Endodermal cell (in vitro differentiated cells): ENCODE results near the gene IL25. TPM values are rescaled to one million over a fixed set of nuclear protein-coding genes. Genes with fewer than 3 reads are reported as not detected.

ENCODE experiments used
- DNase-seq: peaks from one replicate; pipeline ENCODE4 v3.0.0-alpha.2; 2017
- H3K27ac ChIP-seq: 2 replicates; pipeline ENCODE4 v1.5.1; 2013; ENCODE audit warnings: mild to moderate bottlenecking, low read depth, low read length, moderate library complexity
- H3K27me3 ChIP-seq: 2 replicates; pipeline ENCODE4 v1.6.1; 2013; ENCODE audit warnings: mild to moderate bottlenecking, low read length, moderate library complexity; ENCODE audit not compliant: insufficient read depth, control insufficient read depth, poor library complexity, severe bottlenecking
- H3K36me3 ChIP-seq: 2 replicates; pipeline ENCODE4 v1.7.0; 2013; ENCODE audit warnings: mild to moderate bottlenecking, low read length, moderate library complexity; ENCODE audit not compliant: control insufficient read depth, insufficient read depth
- H3K4me1 ChIP-seq: one replicate; pipeline ENCODE4 v1.7.0; 2013; ENCODE audit warnings: low read length; ENCODE audit not compliant: control insufficient read depth, insufficient read depth
- H3K4me3 ChIP-seq: 2 replicates; pipeline ENCODE4 v1.5.1; 2013; ENCODE audit warnings: mild to moderate bottlenecking, low read length, moderate library complexity
- H3K9ac ChIP-seq: 2 replicates; pipeline ENCODE4 v1.6.1; 2013; ENCODE audit warnings: mild to moderate bottlenecking, low read length, moderate library complexity; ENCODE audit not compliant: poor library complexity, severe bottlenecking; ENCODE audit errors: extremely low read depth
- H3K9me3 ChIP-seq: 2 replicates; pipeline ENCODE4 v1.6.1; 2013; ENCODE audit warnings: mild to moderate bottlenecking, low read length, moderate library complexity; ENCODE audit not compliant: control insufficient read depth
- H3K27ac Mint-ChIP-seq: 2 replicates; pipeline ENCODE4 v1.8.0; 2020; ENCODE audit warnings: mixed read lengths
- H3K27me3 Mint-ChIP-seq: 2 replicates; pipeline ENCODE4 v1.8.0; 2021; ENCODE audit warnings: mild to moderate bottlenecking, mixed read lengths; ENCODE audit not compliant: insufficient read depth
- H3K36me3 Mint-ChIP-seq: 2 replicates; pipeline ENCODE4 v1.8.0; 2020; ENCODE audit warnings: low read depth, mixed read lengths
- H3K4me1 Mint-ChIP-seq: 2 replicates; pipeline ENCODE4 v1.8.0; 2020; ENCODE audit warnings: mixed read lengths
- H3K4me3 Mint-ChIP-seq: 2 replicates; pipeline ENCODE4 v1.8.0; 2020; ENCODE audit warnings: mild to moderate bottlenecking, moderate library complexity, mixed read lengths
- H3K9me3 Mint-ChIP-seq: 2 replicates; pipeline ENCODE4 v1.8.0; 2020; ENCODE audit warnings: mild to moderate bottlenecking, mixed read lengths
- WGBS, 2 experiments: methylation state at CpG; one replicate each; pipeline versions ENCODE4 v1.1.5 to v1.1.7; 2013; ENCODE audit warnings: missing lambda C conversion rate in 2 of 2, mixed read lengths in 1 of 2; ENCODE audit not compliant: insufficient coverage in 1 of 2, insufficient read length in 1 of 2; 5-methylcytosine and 5-hydroxymethylcytosine counted together
- total RNA-seq, 2 donors: library from RNA; stranded (reverse); fragmentation: NEBNext Ultra II Directional in 1 of 2; extraction: Animal tissue kit (Norgen Biotek cat#: 25700) in 1 of 2; gene quantifications; 2 replicates in 1 of 2; 3 replicates in 1 of 2; pipeline ENCODE4 v1.2.1, GENCODE V29; 2021
- TF ChIP-seq, protein P1 (sequence below): fragments of 200-600 bp; sonication (generic); conservative IDR thresholded peaks from 2 replicates; pipeline ENCODE4 v1.5.0; 2021; ENCODE audit warnings: antibody characterized with exemption, mild to moderate bottlenecking

The IL25 gene
- total RNA-seq, 2 donors from 2014 or later = not detected

DNA sequence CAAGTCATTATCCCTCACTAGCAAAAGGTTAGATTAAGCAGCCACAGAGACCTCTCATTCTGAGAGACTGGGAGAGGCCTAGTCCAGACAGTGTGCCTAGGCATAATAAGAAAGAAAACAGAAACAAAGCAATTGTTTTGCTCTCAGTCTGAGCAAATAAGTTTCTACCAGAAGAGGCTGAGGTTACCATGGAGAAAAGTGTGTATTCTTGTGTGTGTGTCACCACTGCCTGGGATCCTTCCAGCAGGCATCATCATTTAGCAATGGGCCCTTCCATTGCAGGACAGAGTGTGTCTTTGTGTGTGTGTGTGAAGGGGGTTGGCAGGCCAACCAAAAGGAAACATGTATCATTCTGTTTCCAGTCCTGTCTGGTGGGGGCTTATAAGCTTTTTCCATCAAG lies 11.3 kb upstream of the IL25 start:
- Histone ChIP-seq H3K27me3 (no peaks in the 10 kb centered on the region), H3K4me1 (peaks cover 5% of the 10 kb centered on the region), H3K9ac (no peak overlapping the region), H3K9me3 (no peaks in the 10 kb centered on the region), H3K36me3 (peaks cover 56% of the 10 kb centered on the region), H3K27ac (no peak overlapping the region), H3K4me3 (peak overlapping the region; percentile 36)
- H3K27me3 Mint-ChIP-seq = no peaks in the 10 kb centered on the region
- peaks cover 29% of the 10 kb centered on the region for H3K4me1 Mint-ChIP-seq
- peaks cover 41% of the 10 kb centered on the region for H3K36me3 Mint-ChIP-seq
- H3K4me3 Mint-ChIP-seq = no peak overlapping the region
- TF ChIP-seq, protein P1, sequence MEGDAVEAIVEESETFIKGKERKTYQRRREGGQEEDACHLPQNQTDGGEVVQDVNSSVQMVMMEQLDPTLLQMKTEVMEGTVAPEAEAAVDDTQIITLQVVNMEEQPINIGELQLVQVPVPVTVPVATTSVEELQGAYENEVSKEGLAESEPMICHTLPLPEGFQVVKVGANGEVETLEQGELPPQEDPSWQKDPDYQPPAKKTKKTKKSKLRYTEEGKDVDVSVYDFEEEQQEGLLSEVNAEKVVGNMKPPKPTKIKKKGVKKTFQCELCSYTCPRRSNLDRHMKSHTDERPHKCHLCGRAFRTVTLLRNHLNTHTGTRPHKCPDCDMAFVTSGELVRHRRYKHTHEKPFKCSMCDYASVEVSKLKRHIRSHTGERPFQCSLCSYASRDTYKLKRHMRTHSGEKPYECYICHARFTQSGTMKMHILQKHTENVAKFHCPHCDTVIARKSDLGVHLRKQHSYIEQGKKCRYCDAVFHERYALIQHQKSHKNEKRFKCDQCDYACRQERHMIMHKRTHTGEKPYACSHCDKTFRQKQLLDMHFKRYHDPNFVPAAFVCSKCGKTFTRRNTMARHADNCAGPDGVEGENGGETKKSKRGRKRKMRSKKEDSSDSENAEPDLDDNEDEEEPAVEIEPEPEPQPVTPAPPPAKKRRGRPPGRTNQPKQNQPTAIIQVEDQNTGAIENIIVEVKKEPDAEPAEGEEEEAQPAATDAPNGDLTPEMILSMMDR = no peak
- no peaks in the 10 kb centered on the region for H3K9me3 Mint-ChIP-seq
- H3K27ac Mint-ChIP-seq = no peak overlapping the region
- DNase-seq = peak; percentile 8

DNA sequence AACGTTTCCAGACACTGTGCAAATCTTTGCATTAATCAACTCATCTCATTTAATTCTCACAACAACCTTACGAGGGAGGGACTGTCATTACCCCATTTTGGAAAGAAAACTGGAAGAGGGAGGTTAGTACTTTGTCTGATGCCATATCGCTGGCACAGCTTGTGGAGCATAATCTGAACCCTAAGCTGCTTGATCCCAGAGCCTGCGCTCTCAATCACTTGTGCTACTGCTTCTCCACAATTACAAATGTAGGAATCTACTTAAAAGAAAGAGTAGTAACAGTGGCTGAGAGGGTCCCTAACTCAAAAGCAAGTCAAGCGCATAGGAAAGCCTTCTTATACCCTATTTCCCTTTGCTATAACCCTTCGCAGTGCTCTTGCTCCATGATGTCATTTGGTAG lies 10.8 kb upstream of the IL25 start:
- peaks cover 5% of the 10 kb centered on the region for H3K4me1 ChIP-seq
- H3K27ac ChIP-seq = no peak overlapping the region
- H3K9me3 ChIP-seq = no peaks in the 10 kb centered on the region
- TF ChIP-seq, protein P1 = no peak
- Mint-ChIP-seq H3K27me3 (no peaks in the 10 kb centered on the region), H3K4me1 (peaks cover 31% of the 10 kb centered on the region), H3K4me3 (no peak overlapping the region), H3K36me3 (peaks cover 41% of the 10 kb centered on the region), H3K27ac (no peak overlapping the region), H3K9me3 (no peaks in the 10 kb centered on the region)
- no peaks in the 10 kb centered on the region for H3K27me3 ChIP-seq
- WGBS, 2 experiments = 95% methylated on average over 5 to 6 of the region's 6 CpGs
- no peak overlapping the region for H3K9ac ChIP-seq
- peak overlapping the region; percentile 36 for H3K4me3 ChIP-seq
- no peak for DNase-seq
- peaks cover 52% of the 10 kb centered on the region for H3K36me3 ChIP-seq

DNA sequence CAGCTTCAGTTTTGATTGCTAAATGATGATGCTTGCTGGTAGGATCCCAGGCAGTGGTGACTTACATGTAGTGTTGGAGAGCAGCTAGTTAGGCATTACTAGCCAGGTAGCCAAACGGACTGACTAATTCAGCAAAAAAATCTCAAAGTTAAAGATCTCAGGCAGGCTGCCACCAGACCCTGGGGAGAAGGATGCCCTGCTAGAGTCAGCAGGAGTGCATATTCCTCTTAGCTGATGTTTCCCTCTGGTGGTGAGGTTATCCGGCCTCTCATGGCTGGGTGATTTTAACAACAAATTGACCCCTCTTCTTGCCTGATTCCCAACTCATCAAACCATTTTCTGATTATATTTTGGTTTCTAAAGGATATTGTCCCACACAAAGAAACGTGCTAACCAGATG lies 10.4 kb upstream of the IL25 start:
- Mint-ChIP-seq H3K4me3 (no peak overlapping the region), H3K27me3 (peaks cover under 1% of the 10 kb centered on the region), H3K4me1 (peaks cover 36% of the 10 kb centered on the region), H3K27ac (no peak overlapping the region), H3K9me3 (no peaks in the 10 kb centered on the region), H3K36me3 (peaks cover 41% of the 10 kb centered on the region)
- TF ChIP-seq, protein P1 = peak; percentile 70
- Histone ChIP-seq H3K4me1 (peaks cover 5% of the 10 kb centered on the region), H3K4me3 (peak overlapping the region; percentile 36), H3K27ac (no peak overlapping the region), H3K27me3 (no peaks in the 10 kb centered on the region), H3K36me3 (peaks cover 48% of the 10 kb centered on the region), H3K9me3 (no peaks in the 10 kb centered on the region), H3K9ac (no peak overlapping the region)
- peak; percentile 43 for DNase-seq
- WGBS, 2 experiments = 80 to 100% methylated on average over 1 to 3 of the region's 3 CpGs
